H9 (cell line): ENCODE measurements around the gene NAGLU. TPM values are rescaled to one million over a fixed set of nuclear protein-coding genes. Genes with fewer than 3 reads are reported as not detected.

ENCODE experiments used
- DNase-seq: peaks from one replicate; pipeline ENCODE4 v3.0.0-alpha.2; 2017
- H2AFZ ChIP-seq: one replicate; pipeline ENCODE4 v1.6.1; 2013; ENCODE audit warnings: mild to moderate bottlenecking, low read length, control low read depth, moderate library complexity
- H2AK5ac ChIP-seq: 2 replicates; pipeline ENCODE4 v1.6.1; 2013; ENCODE audit warnings: low read length, control low read depth, mixed read lengths; ENCODE audit not compliant: insufficient read length
- H2BK120ac ChIP-seq: one replicate; pipeline ENCODE4 v1.6.1; 2013; ENCODE audit warnings: low read depth, mild to moderate bottlenecking, low read length, control low read depth, inconsistent platforms; ENCODE audit not compliant: poor library complexity, severe bottlenecking
- H2BK12ac ChIP-seq: 2 replicates; pipeline ENCODE4 v1.6.1; 2013; ENCODE audit warnings: low read length, control low read depth, mixed read lengths, low read depth; ENCODE audit not compliant: insufficient read length
- H2BK15ac ChIP-seq: 2 replicates; pipeline ENCODE4 v1.6.1; 2013; ENCODE audit warnings: low read depth, low read length, control low read depth
- H2BK20ac ChIP-seq: one replicate; pipeline ENCODE4 v1.6.1; 2013; ENCODE audit warnings: low read depth, mild to moderate bottlenecking, low read length, control low read depth, inconsistent platforms; ENCODE audit not compliant: poor library complexity, severe bottlenecking
- H2BK5ac ChIP-seq: 2 replicates; pipeline ENCODE4 v1.6.1; 2013; ENCODE audit warnings: low read length, control low read depth, mixed read lengths; ENCODE audit not compliant: insufficient read length
- H3K14ac ChIP-seq: 2 replicates; pipeline ENCODE4 v1.6.1; 2013; ENCODE audit warnings: low read length, control low read depth; ENCODE audit not compliant: insufficient read depth
- H3K18ac ChIP-seq: 2 replicates; pipeline ENCODE4 v1.6.1; 2013; ENCODE audit warnings: low read depth, mild to moderate bottlenecking, mixed read lengths, low read length, control low read depth; ENCODE audit not compliant: insufficient read length
- H3K23ac ChIP-seq: 2 replicates; pipeline ENCODE4 v1.6.1; 2013; ENCODE audit warnings: low read length, control low read depth, mixed read lengths, low read depth; ENCODE audit not compliant: insufficient read length
- H3K23me2 ChIP-seq: 2 replicates; pipeline ENCODE4 v1.6.1; 2013; ENCODE audit warnings: low read depth, mild to moderate bottlenecking, mixed read lengths, low read length, control low read depth; ENCODE audit not compliant: insufficient read length, poor library complexity, severe bottlenecking
- H3K27ac ChIP-seq: 2 replicates; pipeline ENCODE4 v1.5.1; 2013; ENCODE audit warnings: low read length, control low read depth, mixed read lengths, low read depth; ENCODE audit not compliant: insufficient read length
- H3K27me3 ChIP-seq: 2 replicates; pipeline ENCODE4 v1.6.1; 2013; ENCODE audit warnings: low read length, control low read depth, inconsistent platforms; ENCODE audit not compliant: insufficient read depth
- H3K4ac ChIP-seq: 2 replicates; pipeline ENCODE4 v1.6.1; 2013; ENCODE audit warnings: low read depth, mild to moderate bottlenecking, control low read depth, inconsistent platforms, low read length, moderate library complexity
- H3K4me1 ChIP-seq: 2 replicates; pipeline ENCODE4 v1.6.1; 2013; ENCODE audit warnings: low read length, control low read depth, inconsistent platforms; ENCODE audit not compliant: insufficient read depth
- H3K4me2 ChIP-seq: 2 replicates; pipeline ENCODE4 v1.6.1; 2013; ENCODE audit warnings: low read length, control low read depth, mixed read lengths; ENCODE audit not compliant: insufficient read length, insufficient read depth
- H3K56ac ChIP-seq: 2 replicates; pipeline ENCODE4 v1.6.1; 2013; ENCODE audit warnings: low read depth, mild to moderate bottlenecking, mixed read lengths, low read length, control low read depth; ENCODE audit not compliant: insufficient read length
- H3K79me1 ChIP-seq: 2 replicates; pipeline ENCODE4 v1.6.1; 2013; ENCODE audit warnings: low read depth, mild to moderate bottlenecking, moderate library complexity, low read length, control low read depth, inconsistent platforms; ENCODE audit not compliant: insufficient read depth, poor library complexity, severe bottlenecking
- H3K79me2 ChIP-seq: 2 replicates; pipeline ENCODE4 v1.6.1; 2013; ENCODE audit warnings: low read length, control low read depth, inconsistent platforms; ENCODE audit not compliant: insufficient read depth
- H3K9ac ChIP-seq: 2 replicates; pipeline ENCODE4 v1.6.1; 2013; ENCODE audit warnings: low read length, control low read depth, mixed read lengths; ENCODE audit not compliant: insufficient read length; ENCODE audit errors: extremely low read depth
- H3K9me3 ChIP-seq: one replicate; pipeline ENCODE4 v1.6.1; 2013; ENCODE audit warnings: low read depth, low read length, inconsistent platforms; ENCODE audit not compliant: control insufficient read depth
- H3T11ph ChIP-seq: one replicate; pipeline ENCODE4 v1.6.1; 2013; ENCODE audit warnings: mild to moderate bottlenecking, low read length, control low read depth, inconsistent platforms
- H4K20me1 ChIP-seq: one replicate; pipeline ENCODE4 v1.6.1; 2013; ENCODE audit not compliant: control insufficient read depth, insufficient read length, insufficient read depth
- H4K5ac ChIP-seq: 2 replicates; pipeline ENCODE4 v1.6.1; 2013; ENCODE audit warnings: low read depth, mild to moderate bottlenecking, mixed read lengths, low read length, control low read depth; ENCODE audit not compliant: insufficient read length
- H4K8ac ChIP-seq: replicated peaks from 2 replicates; pipeline ENCODE4 v1.6.1; 2013; ENCODE audit warnings: low read length, control low read depth, mixed read lengths, low read depth; ENCODE audit not compliant: insufficient read length
- H4K91ac ChIP-seq: 2 replicates; pipeline ENCODE4 v1.6.1; 2013; ENCODE audit warnings: low read depth, mild to moderate bottlenecking, moderate library complexity, mixed read lengths, low read length, control low read depth; ENCODE audit not compliant: insufficient read length
- H3K27ac Mint-ChIP-seq, 3 experiments: 2 replicates in 2 of 3; 3 replicates in 1 of 3; pipeline ENCODE4 v1.8.0; 2020 to 2021; ENCODE audit warnings: mixed read lengths in 3 of 3, mild to moderate bottlenecking in 1 of 3, moderate library complexity in 1 of 3
- H3K27me3 Mint-ChIP-seq: 2 replicates; pipeline ENCODE4 v1.8.0; 2021; ENCODE audit warnings: low read depth, mild to moderate bottlenecking, moderate library complexity, mixed read lengths
- H3K36me3 Mint-ChIP-seq, 3 experiments: 2 replicates in 2 of 3; 3 replicates in 1 of 3; pipeline ENCODE4 v1.8.0; 2020 to 2021; ENCODE audit warnings: low read depth in 3 of 3, mixed read lengths in 3 of 3; ENCODE audit not compliant: insufficient read depth in 1 of 3
- H3K4me1 Mint-ChIP-seq, 2 experiments: 2 replicates each; pipeline ENCODE4 v1.8.0; 2020; ENCODE audit warnings: mixed read lengths in 2 of 2
- H3K4me3 Mint-ChIP-seq, 2 experiments: 2 replicates in 1 of 2; 3 replicates in 1 of 2; pipeline ENCODE4 v1.8.0; 2020 to 2021; ENCODE audit warnings: mild to moderate bottlenecking in 2 of 2, mixed read lengths in 2 of 2, moderate library complexity in 1 of 2
- H3K9me3 Mint-ChIP-seq, 2 experiments: 2 replicates in 1 of 2; 3 replicates in 1 of 2; pipeline ENCODE4 v1.8.0; 2020; ENCODE audit warnings: mild to moderate bottlenecking in 2 of 2, mixed read lengths in 2 of 2, moderate library complexity in 1 of 2
- WGBS: extraction: QIAGEN DNeasy Blood & Tissue Kit; methylation state at CpG from one replicate; pipeline ENCODE4 v1.1.7; 2013; ENCODE audit warnings: missing lambda C conversion rate, low lambda C conversion rate, mixed read lengths; ENCODE audit not compliant: insufficient read length; ENCODE audit errors: extremely low coverage; 5-methylcytosine and 5-hydroxymethylcytosine counted together
- total RNA-seq: library from RNA; stranded (reverse); gene quantifications from 2 replicates; pipeline ENCODE4 v1.2.1, GENCODE V29; 2021
- TF ChIP-seq, protein P1 (sequence below): fragments of 200-600 bp; sonication (generic); conservative IDR thresholded peaks from 3 replicates; pipeline ENCODE4 v1.8.0; 2021; ENCODE audit warnings: antibody characterized with exemption, mild to moderate bottlenecking

NAGLU gene
- total RNA-seq, 1 experiment from 2014 or later = 23.5 TPM

DNA sequence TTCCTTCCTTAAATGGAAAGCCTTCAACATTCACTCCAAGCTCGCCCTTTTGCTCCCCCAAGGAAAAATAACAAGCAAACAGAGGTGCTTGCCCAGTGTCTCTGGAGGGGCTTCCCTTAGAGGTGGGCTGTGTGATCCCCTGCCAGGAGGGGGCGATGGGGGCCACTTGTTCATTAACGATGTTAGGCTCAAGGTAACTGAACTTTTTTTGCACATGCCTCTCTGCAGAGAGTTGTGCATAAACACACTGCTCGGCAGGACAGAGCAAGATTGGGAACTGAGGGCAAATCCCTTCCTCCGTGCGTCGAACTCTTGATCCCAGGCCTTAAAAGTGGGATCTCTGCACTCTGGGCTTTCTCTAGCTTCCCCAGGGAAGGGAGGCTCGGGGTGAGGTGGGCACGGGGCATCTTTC lies 15.5 kb upstream of the NAGLU start:
- no peak overlapping the region for H3K4me2 ChIP-seq
- TF ChIP-seq, protein P1, sequence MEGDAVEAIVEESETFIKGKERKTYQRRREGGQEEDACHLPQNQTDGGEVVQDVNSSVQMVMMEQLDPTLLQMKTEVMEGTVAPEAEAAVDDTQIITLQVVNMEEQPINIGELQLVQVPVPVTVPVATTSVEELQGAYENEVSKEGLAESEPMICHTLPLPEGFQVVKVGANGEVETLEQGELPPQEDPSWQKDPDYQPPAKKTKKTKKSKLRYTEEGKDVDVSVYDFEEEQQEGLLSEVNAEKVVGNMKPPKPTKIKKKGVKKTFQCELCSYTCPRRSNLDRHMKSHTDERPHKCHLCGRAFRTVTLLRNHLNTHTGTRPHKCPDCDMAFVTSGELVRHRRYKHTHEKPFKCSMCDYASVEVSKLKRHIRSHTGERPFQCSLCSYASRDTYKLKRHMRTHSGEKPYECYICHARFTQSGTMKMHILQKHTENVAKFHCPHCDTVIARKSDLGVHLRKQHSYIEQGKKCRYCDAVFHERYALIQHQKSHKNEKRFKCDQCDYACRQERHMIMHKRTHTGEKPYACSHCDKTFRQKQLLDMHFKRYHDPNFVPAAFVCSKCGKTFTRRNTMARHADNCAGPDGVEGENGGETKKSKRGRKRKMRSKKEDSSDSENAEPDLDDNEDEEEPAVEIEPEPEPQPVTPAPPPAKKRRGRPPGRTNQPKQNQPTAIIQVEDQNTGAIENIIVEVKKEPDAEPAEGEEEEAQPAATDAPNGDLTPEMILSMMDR = peak; percentile 52
- Mint-ChIP-seq H3K27ac (no peak overlapping the region), H3K4me3 (no peak overlapping the region; a peak in 1 of 5 replicates), H3K27me3 (peaks cover 8% of the 10 kb centered on the region), H3K9me3 (no peaks in the 10 kb centered on the region), H3K4me1 (peaks cover 25 to 40% of the 10 kb centered on the region in 2 experiments), H3K36me3 (peaks cover 0 to 30% (median 25%) of the 10 kb centered on the region in 3 experiments; a peak in 5 of 7 replicates)
- no peak overlapping the region for H4K91ac ChIP-seq
- no peak overlapping the region for H2AK5ac ChIP-seq
- no peak overlapping the region for H2BK15ac ChIP-seq
- no peak overlapping the region for H3K56ac ChIP-seq
- no peaks in the 10 kb centered on the region for H3K23me2 ChIP-seq
- no peak overlapping the region for H2BK12ac ChIP-seq
- no peaks in the 10 kb centered on the region for H3K79me1 ChIP-seq
- no peak overlapping the region for H2BK120ac ChIP-seq
- H2BK20ac ChIP-seq = no peak overlapping the region
- DNase-seq = peak; percentile 42
- no peak overlapping the region for H2AFZ ChIP-seq
- peaks cover 2% of the 10 kb centered on the region; the same call in 1 of the 2 replicates for H3K27me3 ChIP-seq
- H4K5ac ChIP-seq = no peak overlapping the region
- WGBS = no CpG with 5 or more reads among the region's 9 CpGs
- no peak overlapping the region for H3K27ac ChIP-seq
- H3K14ac ChIP-seq = no peak overlapping the region
- no peaks in the 10 kb centered on the region for H4K20me1 ChIP-seq
- no peaks in the 10 kb centered on the region for H3K79me2 ChIP-seq
- H3K4me1 ChIP-seq = peaks cover 11% of the 10 kb centered on the region; the same call in 1 of the 2 replicates
- no peak overlapping the region for H2BK5ac ChIP-seq
- H3T11ph ChIP-seq = no peak overlapping the region
- peak overlapping the region; percentile 9 for H3K18ac ChIP-seq
- no peak overlapping the region for H3K9ac ChIP-seq
- H3K23ac ChIP-seq = no peak overlapping the region
- H3K9me3 ChIP-seq = no peaks in the 10 kb centered on the region
- H4K8ac ChIP-seq = no peak overlapping the region
- no peak overlapping the region for H3K4ac ChIP-seq
